Measurements from ENCODE around the gene C1orf141. TPM values are rescaled to one million over a fixed set of nuclear protein-coding genes. Genes with fewer than 3 reads are reported as not detected.

Gene C1orf141
- total and polyA plus RNA-seq, 8 donors, result 0.24 to 2.3 (median 0.40) TPM; not detected in 2

DNA sequence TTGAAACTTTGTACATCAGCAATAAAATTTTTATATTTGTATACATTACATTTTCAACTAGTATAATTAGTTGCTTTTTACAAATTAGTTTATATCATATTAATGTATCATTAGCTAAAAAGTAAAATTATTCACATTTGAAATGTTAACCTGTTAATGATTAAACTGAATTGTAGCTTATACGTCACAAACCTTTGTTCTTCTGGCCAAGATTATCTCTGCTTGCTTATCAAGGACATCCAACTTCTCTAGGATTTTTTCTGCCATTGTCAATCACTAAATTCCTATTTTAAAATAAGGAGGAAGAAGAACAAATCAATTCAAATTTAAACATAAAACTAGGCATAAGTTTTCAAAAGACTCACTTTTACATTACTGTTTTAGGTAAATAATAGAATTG lies 7.8 kb downstream of the C1orf141 start:
- Histone ChIP-seq H3K4me3 (no peak overlapping the region), H3K27ac (no peak overlapping the region), H3K36me3 (no peaks in the 10 kb centered on the region), H3K9me3 (no peaks in the 10 kb centered on the region), H3K27me3 (no peaks in the 10 kb centered on the region), H3K4me1 (no peaks in the 10 kb centered on the region)
- intact Hi-C loops (cut with DNase I), result no loop called here
- no peak for ATAC-seq
- DNase-seq, result no peak
- TF ChIP-seq, protein P1, sequence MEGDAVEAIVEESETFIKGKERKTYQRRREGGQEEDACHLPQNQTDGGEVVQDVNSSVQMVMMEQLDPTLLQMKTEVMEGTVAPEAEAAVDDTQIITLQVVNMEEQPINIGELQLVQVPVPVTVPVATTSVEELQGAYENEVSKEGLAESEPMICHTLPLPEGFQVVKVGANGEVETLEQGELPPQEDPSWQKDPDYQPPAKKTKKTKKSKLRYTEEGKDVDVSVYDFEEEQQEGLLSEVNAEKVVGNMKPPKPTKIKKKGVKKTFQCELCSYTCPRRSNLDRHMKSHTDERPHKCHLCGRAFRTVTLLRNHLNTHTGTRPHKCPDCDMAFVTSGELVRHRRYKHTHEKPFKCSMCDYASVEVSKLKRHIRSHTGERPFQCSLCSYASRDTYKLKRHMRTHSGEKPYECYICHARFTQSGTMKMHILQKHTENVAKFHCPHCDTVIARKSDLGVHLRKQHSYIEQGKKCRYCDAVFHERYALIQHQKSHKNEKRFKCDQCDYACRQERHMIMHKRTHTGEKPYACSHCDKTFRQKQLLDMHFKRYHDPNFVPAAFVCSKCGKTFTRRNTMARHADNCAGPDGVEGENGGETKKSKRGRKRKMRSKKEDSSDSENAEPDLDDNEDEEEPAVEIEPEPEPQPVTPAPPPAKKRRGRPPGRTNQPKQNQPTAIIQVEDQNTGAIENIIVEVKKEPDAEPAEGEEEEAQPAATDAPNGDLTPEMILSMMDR (IDR thresholded peaks at IDR 0.05), result no peak

DNA sequence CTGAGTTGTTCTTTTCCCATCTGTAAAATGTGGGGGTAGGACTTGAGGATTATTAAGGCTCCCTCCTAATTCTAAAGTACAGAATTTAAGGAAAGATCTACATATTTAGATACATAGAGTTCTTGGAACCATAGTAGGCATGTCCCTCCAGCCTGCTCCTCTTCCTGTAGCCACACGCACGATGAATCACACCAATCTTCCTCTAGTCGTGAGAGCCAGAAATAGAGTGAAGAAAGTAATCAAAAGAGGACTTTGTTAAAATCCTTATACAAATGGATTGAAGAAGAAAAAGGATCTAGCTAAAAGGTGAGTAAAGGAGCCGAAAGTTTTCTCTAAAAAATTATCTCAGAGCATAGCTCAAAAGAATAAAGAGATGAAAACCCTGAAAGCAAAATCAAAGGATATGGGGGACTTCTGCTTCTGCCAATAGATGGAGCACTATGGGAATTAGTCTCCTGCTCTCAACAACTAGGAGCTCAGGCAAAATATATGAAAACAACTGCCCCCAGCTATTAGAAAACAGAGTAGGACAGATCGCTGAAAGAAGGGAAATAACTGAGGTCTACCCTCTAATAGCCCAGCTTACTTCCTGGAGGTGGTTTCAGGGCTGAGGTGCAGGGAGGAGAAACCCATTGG lies 8.5 kb downstream of the C1orf141 start:
- intact Hi-C loops (cut with DNase I), result no loop called here
- DNase-seq (no peak), ATAC-seq (no peak)
- TF ChIP-seq, protein P1 (IDR thresholded peaks at IDR 0.05), result no peak
- Histone ChIP-seq H3K4me3 (no peak overlapping the region), H3K27me3 (no peaks in the 10 kb centered on the region), H3K27ac (no peak overlapping the region), H3K36me3 (no peaks in the 10 kb centered on the region), H3K4me1 (no peaks in the 10 kb centered on the region), H3K9me3 (no peaks in the 10 kb centered on the region)

DNA sequence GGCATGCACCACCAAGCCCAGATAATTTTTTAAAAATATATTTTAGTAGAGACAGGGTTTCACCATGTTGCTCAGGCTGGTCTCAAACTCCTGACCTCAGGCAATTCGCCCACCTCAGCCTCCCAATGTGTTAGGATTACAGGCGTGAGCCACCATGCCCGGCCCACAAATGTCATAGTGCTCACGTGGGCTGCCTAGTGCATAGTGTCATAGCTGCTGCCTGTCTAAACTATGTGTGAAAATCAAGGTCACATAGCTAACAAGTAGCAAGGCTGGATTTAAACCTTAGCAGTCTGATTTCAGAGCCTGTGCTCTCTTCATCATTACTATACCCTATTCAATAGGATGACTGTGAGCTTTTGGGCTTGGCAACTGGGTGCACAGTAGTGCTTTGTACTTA lies 10.3 kb downstream of the C1orf141 start:
- Histone ChIP-seq H3K4me1 (no peaks in the 10 kb centered on the region), H3K27ac (no peak overlapping the region), H3K4me3 (no peak overlapping the region), H3K36me3 (no peaks in the 10 kb centered on the region), H3K9me3 (no peaks in the 10 kb centered on the region), H3K27me3 (no peaks in the 10 kb centered on the region)
- DNase-seq (no peak), ATAC-seq (no peak)
- TF ChIP-seq, protein P1 (IDR thresholded peaks at IDR 0.05), result no peak
- intact Hi-C loops (cut with DNase I), result no loop called here

DNA sequence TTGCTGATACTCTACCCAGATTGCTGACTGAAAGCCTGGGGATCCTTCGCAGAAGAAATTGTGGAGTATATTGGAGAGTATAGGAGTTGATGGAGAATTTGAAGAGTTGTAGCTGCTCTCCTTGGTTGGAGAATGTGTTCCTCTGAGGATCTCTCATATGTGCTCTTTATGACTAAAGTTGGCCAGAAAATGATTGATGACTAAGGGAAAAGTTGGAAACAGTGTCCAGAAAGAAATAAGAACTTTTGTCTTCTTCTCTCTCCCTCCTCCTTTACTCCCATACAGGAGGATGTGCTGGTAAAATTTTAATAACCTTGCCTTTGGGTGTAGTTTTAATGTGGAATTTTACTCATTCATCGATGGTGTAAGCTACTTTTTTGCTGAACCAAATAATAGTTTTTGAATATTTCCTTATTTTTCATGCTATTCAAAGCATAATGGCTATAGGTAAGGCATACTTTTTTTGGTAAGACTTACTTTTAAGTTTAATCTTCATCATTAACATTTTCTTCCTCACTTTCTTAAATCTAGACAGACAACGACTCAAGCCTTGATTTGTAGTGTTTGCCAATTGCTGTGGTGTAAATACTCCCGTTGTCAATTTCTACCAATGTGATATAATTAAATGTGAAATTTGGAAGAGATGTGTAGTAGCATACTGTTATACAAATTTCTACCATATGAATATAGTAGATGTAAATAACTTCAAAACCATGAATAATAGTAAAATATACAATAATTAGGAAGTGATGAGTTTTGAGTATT lies 13.7 kb downstream of the C1orf141 start:
- no peak for ATAC-seq
- no peaks in the 10 kb centered on the region for H3K4me1 ChIP-seq
- DNase-seq, result no peak
- TF ChIP-seq, protein P1 (IDR thresholded peaks at IDR 0.05), result no peak
- H3K4me3 ChIP-seq, result no peak overlapping the region
- no peaks in the 10 kb centered on the region for H3K27me3 ChIP-seq
- no peaks in the 10 kb centered on the region for H3K36me3 ChIP-seq
- no peaks in the 10 kb centered on the region for H3K9me3 ChIP-seq
- no peak overlapping the region for H3K27ac ChIP-seq
- intact Hi-C loops (cut with DNase I), result no loop called here

DNA sequence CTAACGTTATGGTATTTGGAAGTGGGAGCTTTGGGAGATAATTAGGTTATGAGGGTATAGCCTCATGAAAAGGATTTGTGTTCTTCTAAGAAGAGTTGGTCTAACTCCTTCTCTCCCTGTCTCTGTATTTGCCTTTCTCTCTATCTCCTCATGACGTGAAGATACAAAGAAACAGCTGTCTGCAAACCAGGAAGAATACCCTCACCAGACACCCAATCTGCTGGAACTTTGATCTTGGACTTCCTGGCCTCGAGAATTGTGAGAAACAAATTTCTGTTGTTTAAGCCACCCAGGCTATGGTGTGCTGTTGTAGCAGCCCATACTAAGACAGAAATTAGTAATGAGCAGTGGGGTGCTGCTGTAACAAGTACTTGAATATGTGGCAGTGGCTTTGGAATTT lies 16.1 kb downstream of the C1orf141 start:
- Histone ChIP-seq H3K36me3 (no peaks in the 10 kb centered on the region), H3K27me3 (no peaks in the 10 kb centered on the region), H3K27ac (no peak overlapping the region), H3K9me3 (peaks cover 0 to 10% of the 10 kb centered on the region in 2 donors), H3K4me1 (no peaks in the 10 kb centered on the region), H3K4me3 (no peak overlapping the region)
- intact Hi-C loops (cut with DNase I), result no loop called here
- DNase-seq (peak in 2 of 4 donors; percentile 10 to 23), ATAC-seq (no peak)
- TF ChIP-seq, protein P1 (IDR thresholded peaks at IDR 0.05), result no peak

Data from left lung (tissue), 10 donors.